RWPE2 (cell line): ENCODE measurements around the gene ZNRF3.

ENCODE experiments used
- ATAC-seq: fragments of 200-7000 bp; cut with Tn5 transposase; 3 replicates; pipeline ENCODE4 v1.9.1; 2021; ENCODE audit warnings: low read depth
- DNase-seq: peaks from one replicate; pipeline ENCODE4 v3.0.0-alpha.2; 2020; ENCODE audit warnings: low spot score
- H3K27ac ChIP-seq: fragments of 450-650 bp; 2 replicates; pipeline ENCODE4 v1.5.1; 2017; ENCODE audit warnings: mild to moderate bottlenecking; ENCODE audit not compliant: poor library complexity, severe bottlenecking
- H3K27me3 ChIP-seq: fragments of 250-450 bp; sonication (Bioruptor Pico); 2 replicates; pipeline ENCODE4 v1.5.1; 2021; ENCODE audit warnings: mild to moderate bottlenecking, moderate library complexity; ENCODE audit not compliant: insufficient read depth, poor library complexity, severe bottlenecking
- H3K36me3 ChIP-seq: fragments of 250-450 bp; sonication (Bioruptor Pico); 2 replicates; pipeline ENCODE4 v1.5.1; 2020; ENCODE audit warnings: low read depth, mild to moderate bottlenecking, moderate library complexity
- H3K4me1 ChIP-seq: fragments of 250-450 bp; sonication (Bioruptor Pico); 2 replicates; pipeline ENCODE4 v1.5.1; 2021; ENCODE audit warnings: mild to moderate bottlenecking, moderate library complexity; ENCODE audit not compliant: insufficient read depth, poor library complexity, severe bottlenecking
- H3K4me3 ChIP-seq: fragments of 250-450 bp; sonication (Bioruptor Pico); 2 replicates; pipeline ENCODE4 v1.5.1; 2021; ENCODE audit warnings: mild to moderate bottlenecking, moderate library complexity; ENCODE audit not compliant: severe bottlenecking
- H3K9me3 ChIP-seq: fragments of 250-450 bp; sonication (Bioruptor Pico); 2 replicates; pipeline ENCODE4 v1.5.1; 2021; ENCODE audit warnings: mild to moderate bottlenecking, moderate library complexity; ENCODE audit not compliant: severe bottlenecking
- CTCF ChIP-seq: fragments of 450-650 bp; IDR thresholded peaks from one replicate; pipeline ENCODE4 v1.5.1; 2017; ENCODE audit warnings: mild to moderate bottlenecking, moderate library complexity; ENCODE audit not compliant: poor library complexity, severe bottlenecking

ZNRF3 gene

GRCh38 chr22:29093501-29094300, 210.3 kb downstream of the ZNRF3 start:
- no peaks in the 10 kb centered on the region for H3K9me3 ChIP-seq
- no peak overlapping the region for H3K27ac ChIP-seq
- H3K4me1 ChIP-seq, result no peaks in the 10 kb centered on the region
- TF ChIP-seq CTCF, result no peak
- DNase-seq (no peak), ATAC-seq (0 out of 3 replicates have a peak, but pooled peaks have one; percentile 10)
- no peak overlapping the region for H3K4me3 ChIP-seq
- H3K36me3 ChIP-seq, result no peaks in the 10 kb centered on the region
- H3K27me3 ChIP-seq, result no peaks in the 10 kb centered on the region

GRCh38 chr22:29095459-29095858, 212.1 kb downstream of the ZNRF3 start:
- no peaks in the 10 kb centered on the region for H3K27me3 ChIP-seq
- DNase-seq (no peak), ATAC-seq (no peak)
- no peak overlapping the region for H3K27ac ChIP-seq
- no peaks in the 10 kb centered on the region for H3K9me3 ChIP-seq
- H3K4me3 ChIP-seq, result no peak overlapping the region
- no peak for TF ChIP-seq CTCF
- H3K36me3 ChIP-seq, result no peaks in the 10 kb centered on the region
- H3K4me1 ChIP-seq, result no peaks in the 10 kb centered on the region

- Histone ChIP-seq H3K27me3 (no peaks in the 10 kb centered on the region), H3K4me1 (no peaks in the 10 kb centered on the region), H3K36me3 (no peaks in the 10 kb centered on the region), H3K4me3 (no peak overlapping the region), H3K9me3 (no peaks in the 10 kb centered on the region), H3K27ac (no peak overlapping the region)
- no peak for TF ChIP-seq CTCF
- ATAC-seq (no peak), DNase-seq (no peak)
Measured at GRCh38 chr22:29096736-29097669, 213.6 kb downstream of the ZNRF3 start.

- no peak for ATAC-seq
- no peak overlapping the region for H3K4me3 ChIP-seq
- no peak for TF ChIP-seq CTCF
- no peaks in the 10 kb centered on the region for H3K36me3 ChIP-seq
- DNase-seq, result no peak
- no peaks in the 10 kb centered on the region for H3K9me3 ChIP-seq
- H3K27ac ChIP-seq, result no peak overlapping the region
- H3K4me1 ChIP-seq, result no peaks in the 10 kb centered on the region
- no peaks in the 10 kb centered on the region for H3K27me3 ChIP-seq
Measured at GRCh38 chr22:29098296-29098695, 214.9 kb downstream of the ZNRF3 start.
